BE2C (cell line): ENCODE data around the gene PARG.

Source experiments
- DNase-seq: peaks from one replicate; pipeline ENCODE4 v3.0.0-alpha.2; 2020
- H3K27me3 ChIP-seq: fragments of 250-450 bp; sonication (Bioruptor Pico); 2 replicates; pipeline ENCODE4 v1.5.1; 2020; ENCODE audit warnings: mild to moderate bottlenecking
- H3K36me3 ChIP-seq: fragments of 250-450 bp; sonication (Bioruptor Pico); 2 replicates; pipeline ENCODE4 v1.5.1; 2020; ENCODE audit warnings: mild to moderate bottlenecking
- H3K4me1 ChIP-seq: fragments of 250-450 bp; sonication (Bioruptor Pico); 2 replicates; pipeline ENCODE4 v1.5.1; 2020
- H3K4me3 ChIP-seq: 2 replicates; pipeline ENCODE4 v1.5.1; 2011; ENCODE audit warnings: low read depth, low read length
- H3K9me3 ChIP-seq: fragments of 250-450 bp; sonication (Bioruptor Pico); 2 replicates; pipeline ENCODE4 v1.5.1; 2020
- TF ChIP-seq, protein P1 (sequence below): IDR thresholded peaks from 2 replicates; pipeline ENCODE4 v1.5.1; 2012; ENCODE audit warnings: mild to moderate bottlenecking, low read depth, low read length

PARG gene

DNA sequence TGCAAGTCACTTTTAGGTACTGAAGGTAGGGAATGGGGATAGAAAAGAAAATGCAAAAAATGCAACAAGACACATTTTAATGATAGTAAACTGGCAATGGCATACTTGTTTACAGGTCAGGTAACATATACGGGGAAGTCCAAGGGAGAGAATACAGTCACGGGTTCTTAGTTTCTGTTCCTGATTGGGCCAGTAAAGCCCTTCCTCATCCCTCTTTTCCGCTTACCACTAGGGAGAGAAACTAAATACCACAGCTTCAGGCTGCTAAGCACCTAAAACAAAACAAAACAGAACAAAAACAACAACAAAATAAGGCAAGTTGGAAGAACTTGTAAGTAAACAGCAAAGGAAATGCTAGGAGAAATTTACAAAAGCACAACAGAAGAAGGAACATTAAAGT lies 114.5 kb downstream of the PARG start:
- no peaks in the 10 kb centered on the region; the same call in 1 of the 2 replicates for H3K4me1 ChIP-seq
- TF ChIP-seq, protein P1, sequence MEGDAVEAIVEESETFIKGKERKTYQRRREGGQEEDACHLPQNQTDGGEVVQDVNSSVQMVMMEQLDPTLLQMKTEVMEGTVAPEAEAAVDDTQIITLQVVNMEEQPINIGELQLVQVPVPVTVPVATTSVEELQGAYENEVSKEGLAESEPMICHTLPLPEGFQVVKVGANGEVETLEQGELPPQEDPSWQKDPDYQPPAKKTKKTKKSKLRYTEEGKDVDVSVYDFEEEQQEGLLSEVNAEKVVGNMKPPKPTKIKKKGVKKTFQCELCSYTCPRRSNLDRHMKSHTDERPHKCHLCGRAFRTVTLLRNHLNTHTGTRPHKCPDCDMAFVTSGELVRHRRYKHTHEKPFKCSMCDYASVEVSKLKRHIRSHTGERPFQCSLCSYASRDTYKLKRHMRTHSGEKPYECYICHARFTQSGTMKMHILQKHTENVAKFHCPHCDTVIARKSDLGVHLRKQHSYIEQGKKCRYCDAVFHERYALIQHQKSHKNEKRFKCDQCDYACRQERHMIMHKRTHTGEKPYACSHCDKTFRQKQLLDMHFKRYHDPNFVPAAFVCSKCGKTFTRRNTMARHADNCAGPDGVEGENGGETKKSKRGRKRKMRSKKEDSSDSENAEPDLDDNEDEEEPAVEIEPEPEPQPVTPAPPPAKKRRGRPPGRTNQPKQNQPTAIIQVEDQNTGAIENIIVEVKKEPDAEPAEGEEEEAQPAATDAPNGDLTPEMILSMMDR = no peak
- H3K36me3 ChIP-seq = peaks cover 14% of the 10 kb centered on the region; the same call in 1 of the 2 replicates
- H3K9me3 ChIP-seq = no peaks in the 10 kb centered on the region
- no peak for DNase-seq
- H3K27me3 ChIP-seq = no peaks in the 10 kb centered on the region
- no peak overlapping the region for H3K4me3 ChIP-seq

DNA sequence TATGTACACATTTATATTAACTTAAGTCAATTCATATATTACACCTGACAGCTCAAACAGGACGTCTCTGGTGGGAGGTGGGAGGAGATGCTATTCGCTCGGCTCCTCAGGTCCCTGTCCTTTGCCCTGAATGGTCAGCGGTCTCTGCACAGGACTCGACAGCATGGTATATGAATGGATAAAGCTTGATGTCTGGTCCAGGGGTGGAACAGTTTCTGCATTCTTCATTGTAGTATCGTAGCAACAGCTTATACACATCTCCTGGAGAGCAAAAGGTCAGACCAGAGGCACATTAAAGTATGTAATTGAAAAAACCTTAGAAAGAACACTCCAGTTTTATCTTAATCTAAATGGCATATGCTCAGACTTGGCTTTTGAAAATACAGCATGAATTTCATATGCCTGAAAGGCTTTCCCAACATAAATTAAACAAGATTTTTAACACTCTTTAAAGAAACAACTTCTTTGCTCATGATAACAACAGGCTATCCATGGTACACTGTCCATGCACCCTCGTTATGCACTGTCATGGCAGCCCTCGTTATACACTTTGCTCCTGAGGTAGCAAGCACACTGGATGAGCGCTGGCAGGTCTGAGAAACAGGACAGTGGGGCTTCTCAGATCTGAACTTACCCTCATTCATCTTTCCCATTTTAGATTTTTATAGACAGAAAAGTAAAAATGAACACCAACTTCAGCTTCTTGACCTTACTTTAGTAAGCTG lies 122.4 kb downstream of the PARG start:
- DNase-seq = no peak
- peaks cover 40% of the 10 kb centered on the region for H3K36me3 ChIP-seq
- H3K27me3 ChIP-seq = no peaks in the 10 kb centered on the region
- H3K4me1 ChIP-seq = no peaks in the 10 kb centered on the region; the same call in 1 of the 2 replicates
- TF ChIP-seq, protein P1 = no peak
- no peaks in the 10 kb centered on the region for H3K9me3 ChIP-seq
- no peak overlapping the region for H3K4me3 ChIP-seq

DNA sequence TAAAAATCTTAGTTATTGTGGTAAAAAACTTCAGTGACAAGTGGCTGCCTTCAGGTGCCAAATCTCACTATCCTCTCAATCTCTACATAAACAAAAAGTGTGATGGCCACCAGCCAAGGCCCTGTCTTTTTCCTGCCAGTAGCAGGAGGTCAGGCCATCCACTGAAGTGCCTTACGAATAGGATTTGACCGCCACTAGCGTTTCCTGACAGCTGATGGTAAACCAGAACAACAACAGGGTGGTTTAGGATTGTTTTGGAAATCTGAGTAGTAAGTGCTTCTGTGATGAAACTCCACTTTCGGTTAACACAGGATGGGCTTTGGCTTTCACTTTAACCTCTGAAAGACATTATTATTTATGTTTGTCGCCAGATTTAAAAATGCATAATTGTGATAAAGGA lies 124.0 kb downstream of the PARG start:
- no peaks in the 10 kb centered on the region; the same call in 1 of the 2 replicates for H3K4me1 ChIP-seq
- H3K36me3 ChIP-seq = peaks cover 40% of the 10 kb centered on the region
- H3K4me3 ChIP-seq = no peak overlapping the region
- TF ChIP-seq, protein P1 = no peak
- no peak for DNase-seq
- H3K9me3 ChIP-seq = no peaks in the 10 kb centered on the region
- no peaks in the 10 kb centered on the region for H3K27me3 ChIP-seq

DNA sequence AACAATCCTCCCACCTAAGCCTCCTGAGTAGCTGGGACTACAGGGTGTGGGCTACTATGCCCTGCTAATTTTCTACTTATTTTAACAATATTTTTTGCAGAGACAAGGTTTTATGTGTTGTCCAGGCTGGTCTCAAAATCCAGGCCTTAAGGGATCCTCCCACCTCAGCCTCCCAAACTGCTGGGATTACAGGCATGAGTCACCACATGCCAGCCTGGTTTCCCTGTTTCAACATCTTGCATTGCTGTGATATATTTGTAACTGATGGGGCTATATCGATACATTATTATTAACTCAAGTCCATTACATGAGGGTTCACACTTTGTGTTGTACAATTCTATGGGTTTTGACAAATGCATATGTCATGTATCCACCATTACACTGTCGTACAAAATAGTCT lies 137.8 kb downstream of the PARG start:
- no peak overlapping the region for H3K4me3 ChIP-seq
- TF ChIP-seq, protein P1 = no peak
- no peaks in the 10 kb centered on the region for H3K9me3 ChIP-seq
- no peaks in the 10 kb centered on the region for H3K27me3 ChIP-seq
- no peaks in the 10 kb centered on the region for H3K36me3 ChIP-seq
- no peak for DNase-seq
- H3K4me1 ChIP-seq = no peaks in the 10 kb centered on the region

- Histone ChIP-seq H3K27me3 (no peaks in the 10 kb centered on the region), H3K4me1 (no peaks in the 10 kb centered on the region), H3K36me3 (no peaks in the 10 kb centered on the region), H3K4me3 (no peak overlapping the region), H3K9me3 (no peaks in the 10 kb centered on the region)
- DNase-seq = no peak
- TF ChIP-seq, protein P1 = no peak
Measured at GRCh38 chr10:49798275-49798674, 143.6 kb downstream of the PARG start.

- H3K4me1 ChIP-seq = no peaks in the 10 kb centered on the region; the same call in 1 of the 2 replicates
- H3K9me3 ChIP-seq = no peaks in the 10 kb centered on the region
- TF ChIP-seq, protein P1 = no peak
- H3K36me3 ChIP-seq = no peaks in the 10 kb centered on the region
- no peaks in the 10 kb centered on the region for H3K27me3 ChIP-seq
- no peak overlapping the region for H3K4me3 ChIP-seq
- peak; percentile 18 for DNase-seq
Measured at GRCh38 chr10:49791100-49791499, 150.7 kb downstream of the PARG start.
